ENCODE measurements around the gene HIVEP1. TPM values are rescaled to one million over a fixed set of nuclear protein-coding genes. Genes with fewer than 3 reads are reported as not detected.

Gene HIVEP1
- total RNA-seq, 4 donors from 2014 or later, result 26.8 to 69.3 (median 38.8) TPM

DNA sequence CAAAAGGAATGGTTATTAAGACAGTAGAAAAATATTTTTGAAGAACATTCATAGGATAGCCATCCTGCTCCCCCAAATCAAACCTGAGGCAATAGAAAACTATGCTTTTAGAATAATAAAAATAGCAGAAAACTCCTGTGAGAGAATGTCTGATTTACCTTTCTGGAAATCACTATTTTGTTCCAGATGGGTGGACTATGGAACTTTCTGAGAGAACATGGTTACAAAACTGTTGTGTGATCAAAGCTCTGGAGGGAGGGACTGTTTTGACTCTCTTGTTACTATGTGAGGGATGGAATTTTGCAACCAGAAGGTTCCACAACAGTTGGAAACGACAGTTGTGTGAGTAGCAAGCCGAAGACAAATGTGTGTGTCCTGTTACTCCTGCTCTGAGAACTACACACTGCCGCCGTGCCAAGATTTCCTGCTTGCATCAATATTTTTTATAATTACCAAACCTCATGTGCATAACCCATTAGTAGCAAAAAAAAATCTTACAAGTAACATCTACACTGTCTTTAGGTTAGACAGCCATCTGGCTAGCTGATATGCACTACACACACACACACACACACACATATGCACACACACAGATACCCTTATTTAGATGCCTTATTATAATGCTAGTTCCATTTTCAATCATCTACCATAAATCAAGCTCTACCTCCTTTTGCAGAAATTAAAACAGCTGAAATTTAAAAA lies 11.0 kb upstream of the HIVEP1 start:
- TF ChIP-seq, protein P1, sequence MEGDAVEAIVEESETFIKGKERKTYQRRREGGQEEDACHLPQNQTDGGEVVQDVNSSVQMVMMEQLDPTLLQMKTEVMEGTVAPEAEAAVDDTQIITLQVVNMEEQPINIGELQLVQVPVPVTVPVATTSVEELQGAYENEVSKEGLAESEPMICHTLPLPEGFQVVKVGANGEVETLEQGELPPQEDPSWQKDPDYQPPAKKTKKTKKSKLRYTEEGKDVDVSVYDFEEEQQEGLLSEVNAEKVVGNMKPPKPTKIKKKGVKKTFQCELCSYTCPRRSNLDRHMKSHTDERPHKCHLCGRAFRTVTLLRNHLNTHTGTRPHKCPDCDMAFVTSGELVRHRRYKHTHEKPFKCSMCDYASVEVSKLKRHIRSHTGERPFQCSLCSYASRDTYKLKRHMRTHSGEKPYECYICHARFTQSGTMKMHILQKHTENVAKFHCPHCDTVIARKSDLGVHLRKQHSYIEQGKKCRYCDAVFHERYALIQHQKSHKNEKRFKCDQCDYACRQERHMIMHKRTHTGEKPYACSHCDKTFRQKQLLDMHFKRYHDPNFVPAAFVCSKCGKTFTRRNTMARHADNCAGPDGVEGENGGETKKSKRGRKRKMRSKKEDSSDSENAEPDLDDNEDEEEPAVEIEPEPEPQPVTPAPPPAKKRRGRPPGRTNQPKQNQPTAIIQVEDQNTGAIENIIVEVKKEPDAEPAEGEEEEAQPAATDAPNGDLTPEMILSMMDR (IDR thresholded peaks at IDR 0.05), result no peak
- no peak for TF ChIP-seq POLR2A (IDR thresholded peaks at IDR 0.05)
- DNase-seq, result peak in 1 of 3 donors; percentile 53
- no peaks in the 10 kb centered on the region for H3K27me3 ChIP-seq
- no peak overlapping the region for H3K27ac ChIP-seq
- no peak overlapping the region for H3K4me3 ChIP-seq
- H3K9me3 ChIP-seq, result no peaks in the 10 kb centered on the region
- H3K4me1 ChIP-seq, result no peaks in the 10 kb centered on the region
- H3K36me3 ChIP-seq, result no peaks in the 10 kb centered on the region

DNA sequence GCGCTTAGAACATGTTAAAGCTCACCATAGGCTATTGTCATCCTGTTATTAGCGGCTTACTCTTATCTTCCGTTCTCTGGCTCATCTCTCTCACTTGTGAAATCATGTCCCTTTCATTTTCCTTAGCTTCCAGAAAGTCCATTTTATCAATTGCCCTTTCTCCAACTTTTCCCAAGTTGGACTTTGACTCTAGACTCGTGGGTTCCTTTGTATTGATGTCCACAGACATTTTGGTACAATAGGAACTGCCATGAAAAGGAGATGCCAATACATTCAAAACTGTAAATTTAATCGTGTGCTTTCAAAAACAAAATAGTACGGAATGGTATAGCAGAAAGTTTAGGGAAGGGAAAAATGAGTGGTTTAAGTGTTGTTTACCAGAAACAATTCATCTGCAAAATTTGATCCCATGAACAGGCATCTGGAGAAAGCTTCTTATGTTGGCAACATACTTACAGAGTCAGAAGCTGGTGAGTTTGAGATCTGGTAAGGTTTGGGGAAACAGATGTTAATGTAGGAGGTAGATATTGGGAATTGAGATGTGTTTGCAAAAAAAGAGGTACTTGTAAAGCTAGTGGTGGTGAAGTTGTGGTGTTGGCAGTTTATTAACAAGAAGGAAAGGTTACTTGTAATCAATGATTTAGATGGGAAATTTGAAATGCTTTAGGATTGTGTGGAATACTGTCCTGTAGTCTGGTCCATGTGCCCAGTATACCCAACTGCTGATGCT lies 10.2 kb upstream of the HIVEP1 start:
- Histone ChIP-seq H3K27me3 (no peaks in the 10 kb centered on the region), H3K4me3 (no peak overlapping the region), H3K4me1 (no peaks in the 10 kb centered on the region), H3K27ac (no peak overlapping the region), H3K36me3 (no peaks in the 10 kb centered on the region), H3K9me3 (no peaks in the 10 kb centered on the region)
- no peak for DNase-seq
- no peak for TF ChIP-seq POLR2A (IDR thresholded peaks at IDR 0.05)
- TF ChIP-seq, protein P1 (IDR thresholded peaks at IDR 0.05), result no peak

DNA sequence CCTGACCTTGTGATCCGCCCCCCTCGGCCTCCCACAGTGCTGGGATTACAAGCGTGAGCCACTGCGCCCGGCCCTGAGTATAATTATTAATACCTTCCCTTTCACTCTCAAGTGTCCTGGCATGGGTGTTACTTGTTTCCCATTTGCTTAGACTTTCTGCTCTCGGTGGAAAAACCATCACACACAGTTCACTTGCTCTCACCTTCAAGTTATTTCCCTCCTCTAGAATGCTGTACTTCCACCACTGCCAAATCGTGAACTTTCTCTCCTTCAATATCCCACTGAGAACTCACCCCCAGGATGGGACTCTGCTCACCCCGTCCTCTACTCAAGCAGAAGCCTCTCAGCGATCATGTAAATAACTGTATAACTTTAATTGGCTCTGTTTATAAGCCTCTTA lies 4.6 kb upstream of the HIVEP1 start:
- H3K4me3 ChIP-seq, result no peak overlapping the region
- TF ChIP-seq POLR2A (IDR thresholded peaks at IDR 0.05), result no peak
- TF ChIP-seq, protein P1 (IDR thresholded peaks at IDR 0.05), result no peak
- H3K4me1 ChIP-seq, result peaks cover 0 to 19% (median 2%) of the 10 kb centered on the region in 4 donors
- no peak for DNase-seq
- H3K36me3 ChIP-seq, result no peaks in the 10 kb centered on the region
- no peaks in the 10 kb centered on the region for H3K27me3 ChIP-seq
- H3K9me3 ChIP-seq, result no peaks in the 10 kb centered on the region
- H3K27ac ChIP-seq, result peak overlapping the region in 2 of 4 donors; percentile 98 to 99

DNA sequence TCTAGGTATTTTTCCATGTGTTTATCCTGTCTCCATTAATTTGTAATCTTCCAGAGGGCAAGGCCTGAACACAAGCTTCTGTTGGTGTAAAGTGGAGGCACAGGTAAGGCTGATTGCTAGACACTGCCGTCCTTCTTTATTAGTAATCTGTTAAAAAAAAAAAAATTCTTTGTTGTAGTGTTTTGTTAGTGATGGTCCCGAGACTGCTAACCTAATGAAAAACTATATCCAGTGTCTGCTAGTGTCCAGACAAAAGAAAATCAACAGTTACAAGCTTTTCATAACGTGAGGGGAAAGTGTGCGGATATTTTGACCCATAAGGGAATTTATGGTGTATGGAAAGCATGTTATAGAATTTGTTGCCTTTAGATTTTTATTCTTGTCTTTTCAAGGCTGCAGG lies 4.2 kb upstream of the HIVEP1 start:
- no peak for DNase-seq
- no peaks in the 10 kb centered on the region for H3K9me3 ChIP-seq
- TF ChIP-seq POLR2A (IDR thresholded peaks at IDR 0.05), result no peak
- TF ChIP-seq, protein P1 (IDR thresholded peaks at IDR 0.05), result no peak
- peaks cover 0 to 19% (median 2%) of the 10 kb centered on the region in 4 donors for H3K4me1 ChIP-seq
- H3K27ac ChIP-seq, result peak overlapping the region; percentile 87 to 99 (median 96)
- H3K36me3 ChIP-seq, result no peaks in the 10 kb centered on the region
- H3K4me3 ChIP-seq, result peak overlapping the region; percentile 62 to 90 (median 78)
- no peaks in the 10 kb centered on the region for H3K27me3 ChIP-seq

DNA sequence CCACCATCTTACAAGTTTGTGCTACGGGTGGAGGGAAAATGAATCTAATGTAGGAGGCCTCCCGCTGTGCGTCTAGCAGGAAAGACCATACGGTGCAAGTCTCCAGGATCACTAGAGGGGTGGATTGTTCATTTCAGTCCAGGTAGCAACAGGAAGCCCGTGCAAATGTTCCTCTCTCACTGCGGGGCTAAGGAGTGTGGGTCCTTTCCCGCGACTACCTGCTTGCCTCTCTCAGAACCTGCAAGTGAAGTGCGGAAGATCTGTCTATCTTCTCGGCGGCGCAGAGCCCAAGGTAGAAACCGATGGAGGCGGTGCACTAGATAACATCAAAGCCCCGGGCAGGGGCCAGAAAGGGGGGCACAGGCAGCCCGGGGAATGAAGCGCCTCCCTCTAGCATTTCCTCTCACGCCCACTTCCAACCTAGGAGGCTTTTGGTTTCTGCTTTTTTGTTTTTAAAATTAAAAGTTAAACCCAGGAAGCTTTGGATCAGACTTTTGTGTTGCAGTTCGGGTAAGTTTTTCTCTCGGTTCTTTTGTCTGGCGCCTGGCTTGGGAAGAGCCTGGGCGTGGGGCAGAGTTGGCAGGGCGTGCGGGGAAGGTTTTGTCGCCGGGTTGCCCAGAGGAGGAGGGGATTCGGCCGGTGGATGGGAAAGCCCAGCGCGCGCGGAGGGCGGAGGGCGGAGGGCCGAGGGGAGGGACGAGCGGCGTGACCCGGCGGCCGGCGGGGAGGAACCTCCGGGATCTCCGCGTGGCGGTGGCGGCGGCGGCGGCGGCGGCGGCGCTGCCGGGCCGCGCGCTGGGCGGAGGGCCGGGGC lies 3.5 kb upstream of the HIVEP1 start:
- H3K27ac ChIP-seq, result peak overlapping the region; percentile 87 to 99 (median 96)
- H3K36me3 ChIP-seq, result no peaks in the 10 kb centered on the region
- peaks cover 0 to 19% (median 2%) of the 10 kb centered on the region in 4 donors for H3K4me1 ChIP-seq
- H3K9me3 ChIP-seq, result no peaks in the 10 kb centered on the region
- peak; percentile 87 to 93 (median 92) for DNase-seq
- H3K27me3 ChIP-seq, result no peaks in the 10 kb centered on the region
- peak in 1 of 2 donors; percentile 57 for TF ChIP-seq POLR2A (IDR thresholded peaks at IDR 0.05)
- TF ChIP-seq, protein P1 (IDR thresholded peaks at IDR 0.05), result no peak
- peak overlapping the region; percentile 62 to 90 (median 78) for H3K4me3 ChIP-seq

All from Peyer's patch (tissue), 4 donors.